ENCODE results near the gene SORD.

SORD gene

GRCh38 chr15:45118131-45118588 lies 95.2 kb downstream of the SORD start:
- FAIRE-seq, result peak; percentile 97

GRCh38 chr15:45118996-45119395 lies 96.0 kb downstream of the SORD start:
- FAIRE-seq, result no peak

GRCh38 chr15:45120081-45120972 lies 97.3 kb downstream of the SORD start:
- FAIRE-seq, result no peak

GRCh38 chr15:45121020-45121419 lies 98.0 kb downstream of the SORD start:
- FAIRE-seq, result no peak

- FAIRE-seq, result no peak
These were observed 98.9 kb downstream of the SORD start for GRCh38 chr15:45121706-45122417.

GRCh38 chr15:45122719-45123118 lies 99.7 kb downstream of the SORD start:
- FAIRE-seq, result no peak

- no peak for FAIRE-seq
These were observed 100.4 kb downstream of the SORD start for GRCh38 chr15:45123397-45123796.

GRCh38 chr15:45126535-45127158 lies 103.7 kb downstream of the SORD start:
- peak; percentile 60 for FAIRE-seq

Data from G401.6 (cell line).